H1 (cell line): ENCODE results near the gene CNOT9.

ENCODE experiments used
- CTCF ChIP-seq, 3 experiments: IDR thresholded peaks; 1 replicate in 2 of 3; 2 replicates in 1 of 3; pipeline versions ENCODE4 v1.5.1 to v1.6.1; 2011; ENCODE audit warnings: low read length in 3 of 3, mild to moderate bottlenecking in 3 of 3, inconsistent platforms in 2 of 3, low read depth in 1 of 3, moderate library complexity in 1 of 3; ENCODE audit not compliant: insufficient read depth in 1 of 3; ENCODE audit errors: control extremely low read depth in 1 of 3
- MAX ChIP-seq: IDR thresholded peaks from 2 replicates; pipeline ENCODE4 v1.6.1; 2012; ENCODE audit warnings: inconsistent platforms
- SP2 ChIP-seq: IDR thresholded peaks from 2 replicates; pipeline ENCODE4 v1.6.1; 2012; ENCODE audit warnings: mild to moderate bottlenecking, low read length, inconsistent platforms

- TF ChIP-seq MAX = no peak
- no peak for TF ChIP-seq SP2
- no peak for TF ChIP-seq CTCF (IDR thresholded peaks at IDR 0.05; ENCODE audit: control extremely low read depth in 1 of 3, insufficient read depth in 1 of 3, low read depth in 1 of 3, low read length in 3 of 3)
Measured at GRCh38 chr2:218566296-218566695, 2.3 kb upstream of the CNOT9 start.
